Endometrial microvascular endothelial cells (primary cell): ENCODE results near the gene JADE1. TPM values are rescaled to one million over a fixed set of nuclear protein-coding genes. Genes with fewer than 3 reads are reported as not detected.

Experiments used
- in situ Hi-C: cut with HindIII; loops from 2 replicates; pipeline ENCODE4 v1.10.0; 2017; ENCODE audit warnings: low sequenced_read_pairs, low pct_unique_long_range_greater_than_20kb; ENCODE audit errors: inconsistent ontology term
- total RNA-seq: library from RNA; depleted of rRNA; stranded (reverse); fragments of >200 nt; gene quantifications from one replicate; pipeline ENCODE4 v1.2.3, GENCODE V29; 2015; ENCODE audit errors: inconsistent ontology term

JADE1 gene
- total RNA-seq, 1 donor from 2014 or later: 22.8 TPM

DNA sequence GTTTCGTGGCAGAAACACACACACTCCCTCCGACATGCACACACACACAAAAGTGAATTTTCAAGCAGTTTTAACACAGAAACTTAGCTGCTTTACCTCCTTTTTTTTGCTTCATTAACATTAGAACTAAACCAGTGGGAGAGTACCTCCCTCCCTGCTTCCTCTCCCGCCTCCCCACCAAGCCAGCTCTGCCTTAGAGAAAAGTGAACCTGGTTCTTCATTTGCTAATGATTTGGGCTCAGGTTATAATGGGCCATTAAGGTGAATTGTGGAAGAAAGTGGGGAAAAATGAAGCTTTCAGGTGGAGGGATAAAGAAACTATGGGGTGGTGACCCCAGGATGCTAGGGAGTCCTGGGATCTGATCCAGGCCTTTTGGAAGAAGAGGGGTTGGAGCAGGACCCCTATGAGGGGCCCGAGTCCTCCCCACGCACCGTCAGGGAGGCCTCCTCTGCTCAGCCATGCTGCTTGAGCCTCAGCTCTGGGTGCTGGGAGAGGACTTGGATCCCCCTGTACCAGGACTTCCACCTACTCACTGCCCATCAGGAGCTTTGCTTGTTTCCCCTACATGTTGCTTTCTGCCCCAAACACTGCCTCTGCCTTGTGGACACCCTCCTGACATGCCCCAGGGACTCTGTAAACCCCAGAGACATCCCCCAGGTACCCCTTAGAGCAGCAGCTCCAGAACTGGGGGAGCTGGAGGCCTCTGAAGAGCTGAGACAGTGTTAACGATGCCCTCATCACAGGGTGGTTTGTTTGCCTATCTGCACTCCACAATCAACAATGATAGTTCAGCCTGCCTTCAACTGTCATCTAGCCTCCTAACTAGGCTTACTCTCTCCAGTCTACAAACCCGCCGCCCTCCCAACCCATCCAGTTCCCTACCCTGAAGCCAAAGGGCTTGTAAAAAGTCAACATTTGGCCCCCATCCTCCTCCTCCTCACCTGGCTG is 6.5 kb upstream of the JADE1 start:
- in situ Hi-C loops: loop anchor here (10.0 kb wide), 1 partner anchor 348 kb away; no protein-coding TSS in a partner anchor

DNA sequence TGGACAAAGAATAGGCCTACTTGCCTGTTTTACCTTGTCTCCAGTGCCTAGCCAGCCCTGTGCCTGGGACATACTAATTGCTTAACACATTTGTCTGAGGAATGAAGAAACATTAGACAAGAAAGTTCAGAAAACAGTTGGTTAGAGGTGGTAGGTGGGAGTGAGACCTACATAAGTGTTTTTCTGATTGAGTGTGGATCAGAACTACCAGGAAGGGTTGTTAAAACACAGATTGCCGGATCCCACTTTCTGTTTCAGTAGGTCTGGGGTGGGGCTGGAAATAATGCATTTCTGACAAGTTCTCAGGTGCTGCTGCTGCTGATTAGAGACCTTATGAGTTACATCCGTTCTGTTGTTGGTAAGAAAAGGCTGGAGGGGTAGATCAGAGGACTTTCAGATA is 5.7 kb upstream of the JADE1 start:
- in situ Hi-C loops: loop anchor here (10.0 kb wide), 1 partner anchor 349 kb away; no protein-coding TSS in a partner anchor

DNA sequence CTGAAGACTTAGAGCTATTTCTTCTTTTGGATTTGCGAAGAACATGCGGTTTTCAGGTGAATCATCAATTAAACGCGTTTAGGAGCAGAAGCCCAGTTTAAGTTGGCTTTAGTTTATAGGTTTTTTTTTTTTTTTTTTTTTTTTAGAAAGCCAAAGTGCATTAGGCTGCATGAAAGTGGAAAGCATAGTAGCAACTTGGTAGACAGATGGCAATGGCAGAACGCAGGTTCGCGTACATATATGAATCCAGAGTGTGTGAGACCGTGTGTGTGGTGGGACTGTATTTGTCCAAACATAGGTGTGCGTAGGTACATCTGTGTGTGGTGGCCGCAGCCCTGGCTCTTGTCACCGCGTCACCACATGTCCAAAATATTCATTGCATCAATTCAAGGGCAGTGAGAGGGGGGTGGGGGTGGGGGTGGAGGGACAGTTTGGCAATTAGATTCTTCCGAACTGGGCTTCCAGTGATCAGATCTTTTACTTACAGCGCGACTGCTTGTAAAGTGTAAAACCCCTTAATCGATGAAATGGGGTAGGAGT is 901 bp downstream of the JADE1 start:
- in situ Hi-C loops: no loop called here

DNA sequence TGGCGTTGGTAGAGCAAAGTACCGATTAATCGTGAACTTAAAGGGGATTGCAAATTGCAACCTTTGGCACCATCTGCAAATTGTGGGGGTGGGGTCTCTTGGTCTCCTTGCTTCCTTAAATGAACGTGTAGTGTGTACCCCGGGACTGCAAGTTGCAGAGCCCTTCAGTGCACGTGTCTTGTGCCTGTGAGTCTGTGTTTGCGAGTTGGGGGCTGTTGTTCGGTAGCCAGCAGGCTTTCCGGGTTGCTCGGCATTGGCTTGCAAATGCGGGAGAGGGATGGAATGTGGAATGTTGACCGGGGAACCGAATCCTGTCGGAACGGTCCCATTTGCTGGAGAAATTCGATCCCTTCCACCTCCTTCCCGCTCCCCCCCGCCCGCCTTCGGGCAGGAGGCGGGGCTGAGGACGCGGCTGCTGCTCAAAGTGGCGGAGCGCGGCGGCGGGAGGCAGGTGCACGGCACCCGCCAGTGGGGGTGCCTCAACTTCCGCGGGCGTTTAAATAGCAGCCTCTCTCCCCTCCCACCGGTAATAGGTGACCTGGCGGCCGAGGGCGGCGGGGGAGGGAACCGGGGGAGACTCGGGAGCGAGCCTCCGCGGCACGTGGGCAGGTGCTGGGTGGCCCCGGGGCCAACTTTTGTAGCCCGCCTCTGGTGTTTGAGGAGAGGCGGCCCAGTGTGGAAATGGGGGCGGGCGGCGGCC is 1.5 kb downstream of the JADE1 start:
- in situ Hi-C loops: no loop called here

DNA sequence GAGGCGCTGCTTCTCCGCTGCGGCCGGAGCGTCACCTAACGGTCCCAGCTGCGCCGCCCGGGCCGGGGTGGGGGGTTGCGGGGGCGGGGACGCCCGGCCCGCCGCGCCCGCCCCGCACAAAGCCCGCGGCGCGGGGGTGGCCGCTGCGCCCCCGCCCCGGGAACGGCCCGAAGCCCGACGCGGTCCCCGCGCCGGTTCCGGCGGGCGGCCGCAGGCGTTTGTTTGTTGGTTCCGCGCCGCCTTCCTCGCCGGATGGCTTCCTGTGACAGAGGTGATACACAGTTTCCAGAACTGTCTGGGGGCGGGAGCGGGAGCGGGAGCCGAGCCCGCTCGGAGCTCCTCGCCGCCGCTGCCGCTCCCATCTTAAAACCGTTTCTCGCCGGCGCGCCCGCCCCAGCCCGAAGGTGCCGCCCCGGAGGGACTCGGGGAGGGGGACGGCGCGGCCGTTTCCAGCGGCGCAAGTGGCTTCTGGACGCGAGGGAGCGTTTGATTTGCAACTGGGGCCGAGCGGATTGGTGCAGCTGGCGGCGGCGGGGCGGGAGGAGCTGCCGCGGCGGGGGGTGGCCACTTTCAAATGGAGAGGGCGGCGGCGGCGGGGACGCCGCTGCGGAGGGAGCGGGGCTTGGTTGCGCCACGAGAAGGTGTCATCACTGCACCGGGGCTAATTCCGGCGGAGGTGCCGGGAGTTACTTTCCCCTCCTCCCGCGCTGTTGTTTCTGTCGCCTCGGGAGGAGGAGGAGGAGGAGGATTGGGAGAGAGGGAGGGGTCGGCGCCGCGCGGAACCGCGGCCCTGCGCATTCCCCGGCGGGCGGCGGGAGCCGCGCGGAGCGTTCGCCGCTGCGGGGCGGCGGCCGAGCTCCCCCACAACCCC is 2.3 kb downstream of the JADE1 start:
- in situ Hi-C loops: no loop called here

DNA sequence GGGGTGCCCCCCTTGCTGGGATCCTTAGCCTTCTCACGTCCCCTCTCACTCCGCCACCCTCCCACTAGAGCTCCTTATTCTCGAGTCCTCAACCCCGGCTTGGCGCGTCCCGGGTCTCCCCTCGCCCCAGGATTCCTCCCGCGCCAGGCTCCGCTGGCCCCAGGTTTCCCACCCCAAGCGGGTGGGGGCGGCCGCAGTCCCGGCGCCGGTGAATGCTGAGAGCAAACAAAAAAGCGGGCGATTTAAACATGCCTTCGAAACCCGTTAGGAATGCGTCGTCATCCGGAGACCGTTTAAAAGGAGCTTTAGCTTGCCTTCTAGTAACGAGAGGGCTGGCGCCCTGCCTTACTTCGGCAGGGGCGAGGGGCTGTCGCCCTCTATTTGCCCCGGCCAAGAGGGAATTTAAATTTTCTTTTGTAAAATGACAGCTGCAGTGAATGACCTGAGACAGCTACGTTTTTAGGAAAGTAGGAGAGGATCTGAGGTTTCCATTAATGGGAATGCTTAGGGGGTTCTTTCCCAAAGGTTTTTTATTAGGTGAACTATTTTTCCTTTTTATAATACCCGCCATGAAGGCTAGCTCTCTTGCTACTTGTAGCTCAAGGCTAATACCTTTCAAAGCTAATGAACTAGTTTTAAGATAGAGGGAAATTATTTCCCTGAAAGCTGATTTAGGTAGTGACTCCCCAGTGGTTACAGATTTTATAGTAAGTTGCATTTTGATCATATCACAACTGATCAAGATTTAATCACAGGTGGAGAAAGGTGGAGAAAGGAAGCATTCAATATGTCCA is 3.1 kb downstream of the JADE1 start:
- in situ Hi-C loops: no loop called here

DNA sequence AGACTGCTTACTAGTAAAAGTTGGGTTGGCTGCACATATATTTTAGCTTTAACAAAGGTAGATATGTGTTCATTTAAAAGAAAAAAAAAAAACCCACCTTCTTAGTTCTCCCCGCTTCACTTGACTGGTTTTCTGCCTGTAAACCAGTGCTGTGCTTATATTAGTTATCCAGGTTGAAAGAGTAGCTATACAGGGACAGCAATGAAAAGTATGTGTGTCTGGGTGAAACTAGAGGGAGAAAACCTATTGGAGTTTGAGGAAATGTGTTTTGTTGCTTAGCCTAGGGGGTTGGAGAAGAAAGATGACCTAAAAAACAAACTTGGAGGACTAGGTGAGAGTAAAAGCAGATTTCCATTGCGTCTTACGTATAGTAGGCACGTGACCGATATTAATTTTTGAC is 4.5 kb downstream of the JADE1 start:
- in situ Hi-C loops: no loop called here

DNA sequence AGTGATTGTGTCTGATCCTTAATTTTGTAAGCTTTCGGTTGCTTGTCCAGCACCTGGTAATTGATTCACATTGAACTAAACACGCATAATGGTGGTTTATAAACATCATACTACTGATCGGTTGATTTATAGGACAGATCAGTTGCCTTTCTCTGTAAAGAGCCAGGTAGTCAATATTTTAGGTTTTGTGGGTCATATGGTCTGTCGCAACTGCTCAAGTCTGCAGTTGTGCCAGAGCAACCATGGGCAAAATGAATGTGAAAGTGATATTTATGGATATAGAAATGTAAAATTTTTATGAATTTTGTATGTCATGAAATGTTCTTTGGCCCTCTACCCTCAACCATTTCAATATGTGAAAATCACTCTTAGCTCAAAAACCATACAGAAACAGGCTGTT is 8.9 kb downstream of the JADE1 start:
- in situ Hi-C loops: no loop called here

DNA sequence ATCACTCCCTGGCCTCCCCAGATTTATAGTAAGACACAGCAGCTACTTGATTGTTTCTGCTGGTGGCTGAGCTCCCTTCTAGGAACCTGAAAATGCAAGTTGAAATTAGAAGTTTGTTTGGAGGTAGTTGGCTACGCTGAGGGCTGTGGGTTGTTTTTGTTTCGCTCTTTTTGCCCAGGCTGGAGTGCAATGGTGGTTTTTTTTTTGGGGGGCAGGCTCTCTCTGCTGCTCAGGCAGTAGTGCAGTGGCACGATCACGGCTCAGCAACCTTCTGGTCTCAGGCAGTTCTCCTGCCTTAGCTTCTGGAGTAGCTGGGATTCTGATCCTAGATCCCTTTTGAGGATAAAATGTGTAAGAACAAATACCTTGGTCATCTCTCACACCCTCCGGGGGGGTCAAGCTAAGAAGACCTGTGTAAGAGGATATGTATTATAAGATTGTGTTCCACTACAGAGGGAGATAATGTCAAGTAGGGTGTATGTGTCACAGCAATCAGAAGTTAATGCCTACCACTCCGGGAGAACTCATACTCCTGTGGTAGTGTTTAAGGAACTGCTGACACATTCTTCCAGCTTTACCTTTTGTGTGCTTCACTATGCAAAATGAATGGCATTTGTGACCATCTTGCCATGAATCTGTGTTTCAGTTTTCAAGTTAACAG is 9.7 kb downstream of the JADE1 start:
- in situ Hi-C loops: no loop called here

DNA sequence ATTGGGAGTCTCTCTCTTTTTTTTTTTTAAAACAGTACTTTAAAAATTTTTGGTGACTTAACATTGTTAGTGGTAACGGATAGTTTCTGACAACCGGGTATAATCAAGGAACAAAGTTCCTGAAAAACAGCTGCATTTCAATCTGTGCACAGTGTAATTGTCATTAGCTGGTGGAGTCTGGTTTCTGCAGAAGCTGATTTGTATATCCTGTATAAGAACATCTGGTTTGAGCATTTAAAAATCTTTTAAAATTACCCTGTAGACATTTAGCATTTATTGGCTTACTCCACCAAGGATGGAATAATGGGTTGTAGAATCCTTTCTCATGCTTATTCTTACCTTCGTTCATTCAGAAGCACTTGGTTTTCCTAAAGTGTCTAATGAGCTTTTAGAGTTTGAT is 11.2 kb downstream of the JADE1 start:
- in situ Hi-C loops: no loop called here

DNA sequence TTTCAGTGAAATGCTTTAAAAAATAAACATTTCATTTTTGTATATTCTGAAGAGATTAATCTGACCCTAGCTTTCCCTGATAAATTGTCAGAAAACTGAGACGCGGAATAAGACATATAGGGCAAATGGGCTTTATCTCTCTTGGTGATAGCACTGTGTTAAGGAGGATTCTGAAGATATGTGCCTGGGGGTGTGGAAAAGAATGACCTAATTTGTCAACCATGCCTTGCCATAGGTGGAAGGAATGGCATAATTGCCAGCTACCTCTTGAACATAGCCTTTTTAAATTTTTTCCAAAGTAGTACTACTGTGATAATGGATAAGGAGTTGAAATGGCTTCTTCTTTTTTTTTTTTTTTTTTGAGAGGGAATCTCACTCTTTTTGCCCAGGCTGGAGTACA is 11.7 kb downstream of the JADE1 start:
- in situ Hi-C loops: no loop called here

DNA sequence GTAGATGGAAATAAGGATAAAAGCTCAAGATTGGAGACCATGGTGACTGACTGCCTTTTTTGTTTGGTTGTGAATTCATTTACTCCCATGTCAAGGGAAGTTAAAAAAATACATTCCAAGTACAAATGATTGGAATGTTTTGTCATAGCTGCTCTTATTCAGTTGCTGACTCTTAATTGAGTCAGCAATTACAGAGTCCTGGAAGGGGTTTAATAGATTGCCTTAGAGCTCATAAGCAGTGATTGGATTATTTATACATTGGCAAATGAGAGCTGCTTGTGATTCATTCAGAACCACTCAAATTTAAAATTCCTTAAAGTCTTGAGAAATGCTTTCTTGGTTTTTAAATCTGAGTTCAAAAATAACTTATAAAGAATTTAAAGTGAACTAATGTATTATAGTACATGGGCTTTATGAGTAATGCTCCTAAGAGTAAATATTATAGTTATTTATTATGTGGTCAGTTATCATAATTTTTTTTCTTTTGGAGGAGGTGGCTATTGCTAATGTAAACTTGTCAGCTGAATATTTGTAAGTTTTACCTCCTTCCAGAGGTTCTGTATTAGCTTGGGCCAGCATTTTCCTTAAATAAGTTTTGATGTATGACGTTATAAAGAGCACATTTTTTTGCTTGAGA is 13.6 kb downstream of the JADE1 start:
- in situ Hi-C loops: no loop called here

DNA sequence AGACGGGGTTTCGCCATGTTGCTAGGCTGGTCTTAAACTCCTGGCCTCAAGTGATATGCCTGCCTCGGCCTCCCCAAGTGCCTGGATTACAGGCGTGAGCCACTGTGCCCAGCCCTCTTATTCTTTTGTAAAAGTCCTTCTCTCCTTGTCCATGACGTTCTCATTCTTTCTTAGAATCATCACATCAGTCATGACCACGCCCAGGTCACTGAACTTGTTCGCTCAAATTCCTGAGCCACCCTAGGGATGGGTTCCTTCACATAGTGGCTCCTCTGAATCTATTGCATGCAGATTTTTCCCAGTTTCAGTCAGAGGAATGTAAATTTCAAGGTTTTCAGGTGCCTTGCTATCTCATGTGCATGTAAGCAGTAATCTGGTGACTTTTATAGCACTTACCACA is 15.7 kb downstream of the JADE1 start:
- in situ Hi-C loops: no loop called here

DNA sequence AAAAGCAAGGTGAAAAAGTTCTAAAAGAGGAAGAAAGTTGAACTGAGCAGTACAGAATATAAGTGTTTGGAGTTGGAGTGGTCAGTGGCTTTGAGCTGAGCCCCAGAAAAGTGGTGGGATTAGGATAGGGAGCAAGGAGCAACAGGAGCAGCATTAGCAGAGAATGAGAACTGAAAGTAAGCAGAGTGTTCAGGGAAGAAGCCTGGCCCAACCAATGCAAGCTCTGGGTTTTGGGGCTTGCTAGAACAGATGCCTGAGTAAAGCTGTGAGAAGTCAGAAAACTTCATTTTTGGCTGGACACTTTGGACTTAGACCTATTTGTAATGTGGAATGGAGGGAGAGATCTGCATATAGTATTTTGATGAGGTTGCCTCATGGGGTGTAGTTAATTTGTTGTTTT is 17.8 kb downstream of the JADE1 start:
- in situ Hi-C loops: no loop called here

DNA sequence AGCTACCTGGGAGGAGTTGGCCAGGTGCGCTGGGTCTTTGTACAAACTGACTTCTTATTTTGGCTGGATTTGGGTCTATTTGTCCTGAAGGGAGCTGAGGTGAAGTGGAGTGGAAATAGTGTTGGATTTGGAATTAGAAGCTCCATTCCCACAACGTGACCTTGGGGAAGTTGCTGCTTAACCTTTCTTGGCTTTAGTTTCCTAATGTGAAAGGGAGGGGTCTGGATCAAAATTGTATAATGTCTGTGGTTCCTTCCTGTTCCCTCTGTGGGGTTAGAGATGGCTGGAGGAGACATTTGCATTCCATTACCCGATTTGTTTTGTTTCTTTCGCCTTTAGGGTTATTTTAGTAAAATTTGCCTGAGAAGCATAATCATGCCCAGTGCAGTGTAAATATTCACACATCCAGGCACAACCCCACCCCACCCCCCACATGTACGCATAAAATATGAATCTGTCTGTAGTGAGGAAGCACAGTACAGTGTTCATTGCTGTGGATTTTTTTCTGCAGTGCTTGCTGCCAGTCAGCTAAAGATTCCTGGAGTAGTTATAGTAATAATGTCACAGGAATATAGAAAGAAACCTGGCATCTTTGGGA is 21.5 kb downstream of the JADE1 start:
- in situ Hi-C loops: no loop called here

DNA sequence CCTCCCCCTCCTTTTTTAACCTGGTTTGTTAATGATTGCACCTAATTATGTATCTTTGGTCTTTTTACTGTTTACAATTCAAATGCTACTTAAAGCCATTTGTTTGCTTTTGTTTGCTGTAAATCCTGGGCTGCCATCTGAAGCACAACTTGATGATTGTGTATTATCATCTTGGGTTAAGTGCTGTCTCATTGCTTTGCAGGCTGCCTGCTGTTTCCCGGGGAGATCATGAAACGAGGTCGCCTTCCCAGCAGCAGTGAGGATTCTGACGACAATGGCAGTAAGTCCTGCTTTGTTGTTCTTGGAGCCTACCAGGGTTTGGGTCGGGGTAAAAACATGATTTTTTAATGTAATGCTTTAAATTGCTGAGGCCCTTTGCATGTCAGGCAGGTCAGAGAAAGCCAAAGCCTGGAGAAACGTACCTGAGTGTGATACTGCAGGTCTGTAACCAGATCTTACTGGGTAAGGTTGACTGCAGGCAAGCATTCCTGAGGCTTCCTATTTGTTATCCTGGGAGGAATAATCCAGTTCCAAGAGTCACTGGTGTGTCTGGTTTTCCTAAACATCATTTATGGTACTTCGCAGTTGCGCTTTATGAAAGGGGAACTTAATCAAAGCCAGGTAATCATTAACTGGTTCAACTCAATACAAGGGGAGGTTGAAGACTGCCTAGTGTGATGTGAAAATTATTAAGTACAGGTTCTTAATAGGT is 22.2 kb downstream of the JADE1 start:
- in situ Hi-C loops: no loop called here
